Thyroid gland (tissue), 4 donors: Measurements from ENCODE around the gene PHF11.

ENCODE experiments used
- POLR2A ChIP-seq, 2 donors: fragments of 450-650 bp; IDR thresholded peaks; one replicate each; pipeline ENCODE4 v1.6.1; 2017; ENCODE audit warnings: antibody characterized with exemption in 2 of 2, mild to moderate bottlenecking in 2 of 2, moderate library complexity in 1 of 2
- TF ChIP-seq, protein P1 (sequence below), 6 experiments: fragments of 200-600 bp in 3 of 6; fragments of 450-650 bp in 3 of 6; sonication (generic) in 3 of 6; IDR thresholded peaks; one replicate each; pipeline ENCODE4 v1.5.1; 2016 to 2019; ENCODE audit warnings: antibody characterized with exemption in 6 of 6, mild to moderate bottlenecking in 2 of 6, inconsistent platforms in 1 of 6, moderate library complexity in 1 of 6

DNA sequence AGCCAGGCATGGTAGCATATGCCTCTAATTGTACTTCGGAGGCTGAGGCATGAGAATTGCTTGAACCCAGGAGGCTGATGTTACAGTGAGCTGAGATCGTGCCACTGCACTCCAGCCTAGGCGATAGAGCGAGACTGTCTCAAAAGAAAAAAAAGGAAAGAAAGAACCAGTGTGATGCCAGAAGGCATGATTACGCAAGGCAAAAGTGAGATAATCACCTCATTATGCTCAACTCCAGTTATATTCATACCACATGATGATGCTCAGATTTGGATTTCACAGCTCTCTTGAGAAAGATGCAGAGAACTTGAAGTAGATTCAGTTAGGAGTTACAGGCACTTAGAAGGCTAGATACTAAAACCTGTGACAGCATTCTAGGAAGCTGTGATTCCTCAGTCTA is 67.8 kb downstream of the PHF11 start:
- TF ChIP-seq, protein P1, sequence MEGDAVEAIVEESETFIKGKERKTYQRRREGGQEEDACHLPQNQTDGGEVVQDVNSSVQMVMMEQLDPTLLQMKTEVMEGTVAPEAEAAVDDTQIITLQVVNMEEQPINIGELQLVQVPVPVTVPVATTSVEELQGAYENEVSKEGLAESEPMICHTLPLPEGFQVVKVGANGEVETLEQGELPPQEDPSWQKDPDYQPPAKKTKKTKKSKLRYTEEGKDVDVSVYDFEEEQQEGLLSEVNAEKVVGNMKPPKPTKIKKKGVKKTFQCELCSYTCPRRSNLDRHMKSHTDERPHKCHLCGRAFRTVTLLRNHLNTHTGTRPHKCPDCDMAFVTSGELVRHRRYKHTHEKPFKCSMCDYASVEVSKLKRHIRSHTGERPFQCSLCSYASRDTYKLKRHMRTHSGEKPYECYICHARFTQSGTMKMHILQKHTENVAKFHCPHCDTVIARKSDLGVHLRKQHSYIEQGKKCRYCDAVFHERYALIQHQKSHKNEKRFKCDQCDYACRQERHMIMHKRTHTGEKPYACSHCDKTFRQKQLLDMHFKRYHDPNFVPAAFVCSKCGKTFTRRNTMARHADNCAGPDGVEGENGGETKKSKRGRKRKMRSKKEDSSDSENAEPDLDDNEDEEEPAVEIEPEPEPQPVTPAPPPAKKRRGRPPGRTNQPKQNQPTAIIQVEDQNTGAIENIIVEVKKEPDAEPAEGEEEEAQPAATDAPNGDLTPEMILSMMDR (IDR thresholded peaks at IDR 0.05): no peak
- TF ChIP-seq POLR2A (IDR thresholded peaks at IDR 0.05): no peak
